Pulmonary artery endothelial cell (primary cell): ENCODE measurements around the gene ZNF503. TPM values are rescaled to one million over a fixed set of nuclear protein-coding genes. Genes with fewer than 3 reads are reported as not detected.
"Not testable (repeated sequence)": the region's sequence is repeated elsewhere in the genome, so short reads cannot be mapped to it uniquely, and the experiment has no call there.

Experiments
- DNase-seq: peaks from one replicate; pipeline ENCODE4 v3.0.0-alpha.2; 2011; ENCODE audit warnings: low read depth, low spot score
- total RNA-seq: library from RNA; depleted of rRNA; stranded (reverse); fragments of >200 nt; gene quantifications from 2 replicates; pipeline ENCODE4 v1.2.3, GENCODE V29; 2014

Gene ZNF503
- total RNA-seq, 1 donor from 2014 or later = 1.3 TPM

DNA sequence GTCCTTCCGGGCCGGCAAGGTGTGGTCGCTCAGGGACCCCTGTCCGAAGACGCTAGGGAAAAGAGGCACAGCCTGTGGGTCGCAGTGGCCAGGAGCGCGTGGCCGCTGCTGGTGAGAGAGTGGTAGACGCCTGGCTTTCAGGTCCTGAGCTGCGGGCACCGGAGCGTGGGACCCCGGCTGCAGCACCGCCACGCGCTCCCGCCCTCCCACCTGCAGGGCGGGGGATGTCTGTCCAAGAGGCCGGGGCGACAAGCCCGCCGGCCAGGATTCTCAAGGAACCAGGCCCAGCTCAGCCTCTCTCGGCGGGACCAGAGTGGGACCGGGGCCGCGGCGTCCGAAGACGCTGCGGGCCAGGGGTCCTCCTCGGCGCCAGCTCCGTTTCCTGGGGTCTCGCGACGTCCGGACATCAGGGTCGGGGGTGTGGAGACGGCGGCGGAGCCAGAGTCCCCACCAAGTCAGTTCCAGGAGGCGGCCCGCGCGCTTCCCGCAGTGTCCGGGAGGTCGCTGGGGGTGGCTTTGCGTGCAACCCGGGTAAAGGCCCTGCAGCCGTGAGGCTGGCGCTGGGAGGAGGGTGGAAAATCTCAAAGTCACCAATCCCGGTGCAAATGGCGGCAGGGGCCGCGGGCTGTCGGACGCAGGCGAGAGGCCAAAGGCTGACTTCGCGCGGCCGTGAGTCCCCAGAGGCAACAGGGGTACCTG is 5.5 kb downstream of the ZNF503 start:
- DNase-seq = no peak

DNA sequence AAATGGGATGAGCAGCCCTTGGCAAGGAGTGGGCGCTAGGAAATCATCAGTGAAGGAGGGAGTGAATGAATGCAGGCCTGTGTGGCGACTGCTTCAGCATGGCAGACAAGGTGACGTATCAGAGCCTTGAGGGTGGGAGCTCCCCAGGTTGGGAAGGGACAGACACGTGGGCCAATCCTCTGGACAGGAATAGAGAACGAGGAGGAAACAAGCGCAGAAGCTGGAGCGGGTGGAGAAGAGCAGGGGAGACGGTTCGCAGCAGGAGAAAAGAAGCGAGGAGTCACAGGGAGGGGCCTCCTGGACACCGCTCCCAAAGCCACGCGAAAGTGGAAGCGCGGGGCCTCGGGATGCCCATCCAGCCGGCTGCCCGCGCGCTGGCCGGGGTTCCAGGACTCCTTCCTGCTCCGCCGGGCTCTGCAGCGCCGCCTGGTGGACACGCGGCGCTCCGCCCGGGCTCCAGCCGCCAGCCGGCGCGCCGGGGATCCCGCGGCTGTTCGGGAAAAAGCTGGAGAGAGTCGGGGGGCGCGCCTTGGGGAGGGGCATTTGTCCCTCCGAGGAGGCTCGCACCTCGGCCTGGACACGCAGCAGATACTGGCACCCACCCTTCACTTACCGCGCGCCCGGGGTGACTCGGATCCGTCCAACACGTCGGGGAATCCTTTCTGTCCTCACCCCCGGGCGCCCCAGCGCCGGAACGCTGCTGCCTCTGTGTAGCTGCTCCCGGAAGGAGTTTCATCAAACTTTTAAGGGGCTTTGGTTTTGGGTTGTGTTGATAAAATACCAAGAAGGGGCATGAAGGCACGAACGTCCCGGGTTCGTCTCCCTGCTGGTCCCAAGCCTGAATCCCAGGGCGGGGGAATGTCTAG is 6.3 kb downstream of the ZNF503 start:
- no peak for DNase-seq

DNA sequence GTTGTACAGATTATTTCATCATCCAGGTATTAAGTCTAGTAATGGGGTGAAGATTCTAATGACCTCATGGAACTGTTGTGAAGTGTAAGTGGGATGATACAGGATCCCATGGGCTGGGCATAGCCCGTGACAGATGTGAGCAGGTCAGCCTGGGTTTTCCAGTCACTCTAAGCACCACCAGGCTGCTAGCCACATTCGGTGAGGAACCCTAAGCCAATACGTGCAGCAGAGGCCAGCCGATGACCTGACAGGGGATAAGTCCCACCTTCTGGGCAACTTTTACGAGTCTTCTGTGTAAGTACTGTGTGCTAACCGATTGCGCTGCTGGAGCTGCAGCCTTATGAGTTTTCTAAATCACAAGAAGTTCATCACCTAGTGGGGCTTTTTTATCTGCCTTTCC is 7.3 kb downstream of the ZNF503 start:
- DNase-seq = no peak

DNA sequence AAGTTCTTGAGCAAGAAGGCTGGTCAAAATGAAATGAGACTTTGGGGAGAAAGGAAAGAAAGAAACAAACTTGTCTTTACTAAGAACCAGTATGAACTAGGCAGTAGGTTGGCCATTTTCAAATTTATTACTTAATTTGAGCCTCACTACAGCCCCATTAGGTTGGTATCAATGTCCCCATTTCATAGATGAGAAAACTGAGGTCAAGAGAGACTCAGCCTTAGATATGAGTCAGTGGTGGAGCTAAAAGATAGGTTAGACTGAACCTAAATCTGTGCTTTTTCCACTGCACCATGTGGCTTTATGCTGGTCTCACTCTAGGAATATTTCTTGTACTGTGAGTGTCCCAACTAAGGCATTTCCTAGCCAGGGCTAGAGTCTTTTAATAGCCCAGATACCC is 8.8 kb downstream of the ZNF503 start:
- no peak for DNase-seq

DNA sequence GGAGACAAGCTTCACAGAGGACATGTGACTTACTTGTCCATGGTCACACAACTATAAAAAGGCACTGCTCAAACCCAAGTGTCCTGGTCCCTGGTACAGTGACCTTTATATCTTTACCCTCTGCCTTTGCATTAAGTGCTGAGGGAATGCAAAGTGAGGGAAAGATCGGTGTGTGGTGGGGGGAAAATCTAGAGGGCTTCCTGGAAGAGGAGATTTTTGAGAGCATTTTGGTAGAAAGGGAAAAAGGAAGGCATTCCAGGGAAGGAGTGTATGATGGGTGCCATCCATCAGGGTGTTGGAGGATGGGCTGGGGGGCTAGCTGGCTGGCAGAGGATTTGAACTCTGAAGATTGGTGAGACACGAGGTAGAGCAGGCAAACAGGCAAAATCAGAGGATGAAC is 9.3 kb downstream of the ZNF503 start:
- no peak for DNase-seq

DNA sequence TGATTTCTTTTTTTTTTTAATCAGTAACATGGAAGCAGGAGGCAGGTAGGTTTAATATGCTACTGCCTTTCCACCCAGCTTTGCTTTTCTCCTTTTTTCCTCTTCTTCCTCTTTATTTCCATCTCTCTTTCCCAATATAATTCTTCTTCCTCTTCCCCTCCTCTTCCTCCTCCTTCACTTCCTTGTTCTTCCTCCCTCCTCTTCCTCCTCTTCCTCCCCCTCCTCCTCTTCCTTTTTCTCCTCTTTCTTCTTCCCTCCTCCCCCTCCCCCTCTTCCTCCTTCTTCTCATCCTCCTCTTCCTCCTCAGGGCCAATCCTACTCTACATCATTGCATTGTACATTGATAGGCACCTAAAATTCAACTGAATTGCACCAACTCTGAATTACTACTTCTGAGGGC is 11.4 kb downstream of the ZNF503 start:
- DNase-seq = no peak

DNA sequence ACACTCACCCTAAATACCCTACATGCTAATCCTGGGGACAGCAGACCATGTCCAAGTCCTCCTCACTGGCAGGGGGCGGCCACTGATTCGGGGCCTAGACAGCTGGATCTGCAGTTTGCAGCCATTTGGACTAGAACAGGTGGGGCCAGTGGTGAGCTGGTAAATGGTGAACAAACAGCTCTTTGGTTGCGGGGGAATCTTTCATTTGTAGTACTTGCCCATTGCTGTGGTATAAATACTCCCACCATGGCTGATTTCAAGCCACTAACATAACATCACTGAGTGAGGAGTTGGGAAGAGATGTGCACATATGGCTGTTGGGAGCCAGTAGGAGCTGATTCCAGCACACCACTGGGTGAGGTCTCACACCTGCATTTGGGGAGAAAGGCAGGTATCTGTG is 13.5 kb downstream of the ZNF503 start:
- no peak for DNase-seq

DNA sequence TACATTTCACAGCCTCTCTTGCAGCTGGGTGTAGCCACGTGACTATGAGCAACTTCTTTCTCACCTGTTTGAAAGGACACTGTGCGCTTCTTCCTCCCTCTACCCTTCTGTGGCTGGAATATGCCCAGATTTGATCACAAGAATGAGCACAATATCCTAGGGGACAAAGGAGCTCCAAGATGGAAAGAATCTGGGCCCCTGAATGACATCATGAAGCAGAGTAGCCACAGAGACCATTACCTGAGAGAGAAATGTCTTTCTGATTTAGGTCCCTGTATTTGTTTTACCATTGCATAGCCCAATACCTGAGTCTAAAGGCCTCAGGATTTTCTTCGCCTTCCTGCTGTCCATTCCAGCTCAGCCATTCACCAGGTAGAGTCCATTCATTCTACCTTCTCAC is 15.4 kb downstream of the ZNF503 start:
- DNase-seq = no peak

DNA sequence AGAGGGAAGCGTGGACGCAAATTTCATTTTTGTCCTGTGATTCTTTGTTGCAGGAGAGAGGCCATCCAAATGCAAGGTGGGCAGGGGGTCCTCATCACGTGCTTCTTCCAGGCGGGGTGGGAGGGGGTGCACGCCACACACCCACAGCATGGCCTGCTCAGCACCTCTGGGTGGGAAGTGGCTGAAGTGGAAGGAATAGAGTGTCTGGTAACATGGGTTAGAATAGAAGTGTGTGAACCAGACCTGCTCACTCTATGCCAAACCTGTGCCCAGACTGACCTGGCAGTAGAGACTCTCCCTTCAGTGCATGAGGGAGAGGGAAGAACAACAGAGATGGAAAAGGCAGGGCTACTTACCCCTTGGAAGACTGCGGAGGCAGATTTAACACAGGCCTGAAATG is 21.7 kb downstream of the ZNF503 start:
- DNase-seq = no peak

DNA sequence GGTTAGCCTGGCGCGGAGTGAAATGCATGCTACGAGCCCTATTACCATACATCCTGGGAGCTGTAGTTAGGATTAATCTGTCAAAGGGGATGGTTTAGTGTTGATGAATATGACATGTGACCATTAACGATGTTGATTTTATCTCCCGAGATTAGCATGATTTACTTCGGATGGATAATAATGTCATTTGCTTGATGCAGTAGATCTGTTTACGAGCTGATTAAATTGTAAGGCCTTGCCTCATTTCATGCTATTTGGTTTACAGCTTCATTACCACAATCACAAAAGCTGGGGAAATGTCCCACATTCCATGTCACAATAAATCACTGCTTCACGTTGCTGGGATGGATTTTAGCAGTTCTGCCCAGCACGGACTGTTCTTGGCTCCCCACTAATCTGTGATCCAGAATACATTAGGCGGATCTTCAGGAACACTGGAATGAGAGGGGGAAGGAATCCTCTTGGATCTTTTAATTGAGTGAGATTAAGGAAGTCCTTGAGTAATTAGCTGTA is 22.3 kb downstream of the ZNF503 start:
- DNase-seq = no peak

DNA sequence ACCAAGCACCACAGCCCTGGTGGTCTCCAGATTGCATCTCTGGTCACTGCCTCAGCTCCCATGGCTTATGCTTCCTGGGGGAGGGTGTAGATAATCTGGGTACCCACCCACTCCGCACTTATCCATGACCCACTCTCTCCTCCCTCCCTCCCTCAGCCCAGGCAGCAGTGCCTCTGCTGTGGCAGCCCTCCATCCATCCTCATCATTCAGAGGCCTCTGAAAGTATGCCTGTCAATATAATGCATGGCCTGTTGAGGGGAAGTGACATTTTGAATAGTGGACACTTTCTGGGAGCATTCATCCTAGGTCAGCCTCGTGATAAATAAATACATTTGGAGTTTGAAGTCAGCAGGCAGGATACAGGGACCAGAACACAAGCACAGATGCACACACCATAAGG is 23.2 kb downstream of the ZNF503 start:
- no peak for DNase-seq

DNA sequence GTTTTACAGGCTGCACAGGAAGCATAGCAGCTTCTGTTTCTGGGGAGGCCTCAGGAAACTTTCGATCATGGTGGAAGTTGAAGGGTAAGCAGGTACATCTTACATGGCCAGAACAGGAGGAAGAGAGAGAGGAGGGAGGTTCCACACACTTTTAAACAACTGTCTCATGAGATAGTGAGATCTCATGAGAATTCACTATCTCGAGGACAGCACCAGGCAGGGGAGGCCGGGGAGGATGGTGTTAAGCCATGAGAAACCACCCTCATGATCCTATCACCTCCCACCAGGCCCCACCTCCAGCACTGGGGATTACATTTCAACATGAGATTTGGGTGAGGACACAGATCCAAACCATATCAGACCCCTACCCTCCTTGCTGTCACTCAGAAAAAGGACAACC is 23.7 kb downstream of the ZNF503 start:
- DNase-seq = no peak

DNA sequence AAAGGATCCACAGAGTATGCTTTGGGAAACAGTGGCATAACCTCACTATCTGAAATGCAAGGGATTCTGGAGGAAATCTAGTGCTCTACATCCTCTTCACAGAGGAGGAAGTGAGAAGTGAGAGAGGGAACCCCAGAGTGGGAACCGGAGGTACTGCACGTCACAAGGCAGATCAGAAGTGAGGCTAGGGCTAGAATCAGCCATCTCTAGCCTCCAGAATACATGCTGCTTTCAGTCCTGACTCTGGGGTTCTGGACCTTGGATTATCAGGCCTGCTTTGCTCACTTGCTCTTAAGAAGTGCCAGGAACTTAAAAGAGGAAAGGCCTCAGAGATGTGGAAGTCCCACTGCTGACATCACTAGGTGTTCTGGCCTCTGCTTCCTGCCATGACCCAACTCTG is 25.7 kb downstream of the ZNF503 start:
- DNase-seq = no peak

DNA sequence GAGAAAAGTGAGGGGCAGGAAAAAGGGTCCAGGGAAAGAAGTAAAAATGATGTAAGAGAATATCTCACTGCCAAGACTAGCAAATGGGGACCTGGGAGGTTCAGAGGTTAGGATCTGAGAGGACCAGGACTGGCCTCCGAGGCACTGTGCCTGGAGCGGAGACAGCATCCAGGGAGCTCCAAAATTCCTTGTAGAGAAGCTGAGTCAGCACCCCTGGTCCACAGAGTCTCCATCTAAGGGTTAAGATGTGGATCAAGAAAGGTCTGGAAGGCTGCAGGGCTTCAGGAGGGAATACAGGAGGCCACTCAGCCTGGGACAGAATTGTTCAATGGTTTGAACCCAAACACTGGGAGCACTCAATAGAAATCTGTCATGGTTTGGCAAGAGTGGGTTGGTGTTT is 30.6 kb downstream of the ZNF503 start:
- no peak for DNase-seq

DNA sequence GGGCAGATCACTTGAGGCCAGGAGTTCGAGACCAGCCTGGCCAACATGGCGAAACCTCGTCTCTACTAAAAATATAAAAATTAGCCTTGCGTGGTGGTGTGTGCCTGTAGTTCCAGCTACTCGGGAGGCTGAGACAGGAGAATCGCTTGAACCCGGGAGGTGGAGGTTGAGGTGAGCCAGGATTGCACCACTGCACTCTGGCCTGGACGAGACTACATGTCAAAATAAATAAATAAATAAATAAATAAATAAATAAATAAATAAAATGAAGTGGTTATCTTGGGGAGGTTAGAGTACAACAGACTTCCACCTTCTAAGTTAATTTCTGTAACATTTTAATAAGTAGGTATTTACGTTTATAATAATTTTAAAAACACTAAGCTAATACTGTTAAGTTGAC is 31.7 kb downstream of the ZNF503 start:
- not testable (repeated sequence) for DNase-seq

DNA sequence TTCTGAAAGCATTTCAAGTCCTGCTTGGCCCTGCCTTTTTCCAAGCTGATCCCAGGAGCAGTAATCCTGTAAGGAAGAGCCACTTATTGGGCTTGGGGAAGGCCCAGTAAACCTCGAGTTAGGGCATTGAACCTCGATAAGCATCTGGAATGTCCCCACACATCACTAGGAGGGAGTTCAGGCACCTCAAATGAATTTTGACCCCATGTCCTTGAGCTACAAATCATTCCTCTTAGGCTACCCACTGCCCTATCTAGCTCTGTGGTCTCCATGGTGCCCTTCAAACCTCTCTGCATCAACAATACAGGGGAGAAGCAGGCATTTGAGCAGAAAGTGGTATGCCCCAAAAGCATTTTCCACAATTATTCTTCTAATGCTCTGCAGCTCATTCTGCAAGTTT is 33.7 kb downstream of the ZNF503 start:
- no peak for DNase-seq

DNA sequence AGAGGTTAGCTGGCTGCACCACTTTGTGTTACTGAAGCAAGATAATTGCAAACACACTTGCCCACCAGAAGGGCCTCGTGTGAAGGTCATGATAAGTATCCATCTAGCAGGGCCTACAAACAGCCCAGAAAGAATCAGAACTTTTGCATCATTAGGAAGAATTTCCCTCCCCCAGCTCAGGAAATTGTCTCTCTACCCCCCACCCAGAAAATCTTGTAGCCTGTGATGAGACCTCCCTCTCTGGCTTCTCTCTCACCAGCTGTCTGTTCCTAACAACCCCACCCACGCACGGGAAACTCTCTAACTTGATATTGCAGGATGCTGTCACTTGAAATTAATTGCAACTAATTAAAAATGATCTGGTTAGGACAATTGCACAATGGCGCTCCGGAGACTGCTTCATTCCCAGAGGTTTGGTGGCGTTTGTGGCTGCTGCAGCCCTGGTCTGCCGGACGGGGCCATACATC is 34.5 kb downstream of the ZNF503 start:
- DNase-seq = no peak

DNA sequence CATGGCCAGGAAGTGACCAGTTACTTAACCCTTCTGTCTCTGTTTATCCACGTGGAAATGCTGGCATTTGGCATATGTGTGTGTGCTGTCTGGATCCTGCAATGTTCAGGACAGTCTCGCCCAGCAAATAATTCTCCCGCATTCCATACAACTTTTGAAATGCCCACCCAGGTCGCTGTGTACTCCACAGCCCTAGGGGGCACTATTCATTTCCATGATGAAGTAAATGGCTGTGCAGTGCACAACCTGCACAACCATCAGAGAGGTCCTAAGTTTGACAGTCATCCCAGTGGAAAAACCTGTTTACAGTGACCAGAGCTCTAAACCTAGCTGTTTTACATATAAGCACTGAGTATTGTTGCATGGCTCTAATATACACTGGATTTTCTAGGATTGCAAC is 38.1 kb downstream of the ZNF503 start:
- DNase-seq = no peak

DNA sequence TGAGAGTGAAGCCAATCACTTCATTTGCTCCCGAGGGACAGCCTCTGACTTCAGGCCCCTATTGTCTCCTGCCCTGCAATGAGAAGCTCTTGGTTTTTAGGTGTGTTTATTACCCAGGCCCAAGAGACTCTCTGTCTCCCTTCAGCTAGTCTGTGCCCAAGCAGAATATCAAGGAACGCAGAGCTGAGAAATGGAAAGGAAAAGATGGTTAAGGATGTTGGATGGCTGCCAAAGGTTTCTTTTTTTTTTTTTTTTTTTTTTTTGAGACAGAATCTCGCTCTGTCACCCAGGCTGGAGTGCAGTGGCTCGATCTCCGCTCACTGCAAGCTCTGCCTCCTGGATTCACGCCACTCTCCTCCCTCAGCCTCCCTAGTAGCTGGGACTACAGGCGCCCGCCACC is 41.7 kb downstream of the ZNF503 start:
- DNase-seq = not testable (repeated sequence)

DNA sequence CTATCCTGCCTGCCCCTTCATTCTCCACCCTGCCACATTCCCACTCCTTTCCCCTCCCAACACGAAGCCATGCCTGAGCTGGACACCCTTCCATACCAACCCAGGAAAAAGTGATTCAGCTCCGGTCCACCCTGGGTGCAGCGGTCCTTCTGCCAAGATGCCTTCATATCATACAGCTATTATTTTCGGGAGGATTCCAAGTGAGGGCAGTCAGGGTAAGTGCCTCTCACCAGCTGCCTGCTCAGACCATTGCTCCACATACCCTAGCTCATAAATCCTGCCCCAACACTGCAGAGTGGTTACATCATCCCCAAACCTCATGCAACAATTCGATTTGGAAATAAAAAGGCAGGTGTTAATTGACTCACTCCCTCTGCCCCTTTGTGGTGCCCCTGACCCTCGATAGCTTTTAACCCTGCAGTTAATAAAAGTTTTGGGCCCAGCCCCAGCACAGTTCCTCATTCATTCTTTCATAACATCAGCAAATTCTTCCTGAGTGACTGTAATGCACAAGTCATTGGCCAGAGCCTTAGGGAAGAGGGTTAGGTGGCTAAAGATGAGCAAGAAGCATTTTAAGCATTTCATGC is 42.6 kb downstream of the ZNF503 start:
- DNase-seq = no peak

DNA sequence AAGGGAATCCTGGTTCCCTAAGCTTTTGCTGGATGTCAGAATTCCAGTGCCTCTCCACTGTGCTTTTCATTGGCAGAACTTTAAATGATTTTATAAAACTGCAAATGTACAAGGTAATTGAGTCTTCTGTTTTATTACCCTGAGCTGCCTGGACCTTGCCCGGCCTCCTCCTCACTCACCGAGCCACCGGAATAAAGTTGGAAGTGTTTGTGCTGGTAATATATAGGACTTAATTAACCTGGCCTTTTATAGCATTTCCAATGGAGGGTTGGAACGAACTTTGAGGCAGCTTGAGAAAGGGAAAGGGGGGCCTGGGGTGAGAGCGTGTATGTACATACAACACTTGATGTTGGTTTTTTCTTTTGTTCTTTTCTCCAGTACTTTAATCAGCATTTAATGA is 43.4 kb downstream of the ZNF503 start:
- DNase-seq = no peak

DNA sequence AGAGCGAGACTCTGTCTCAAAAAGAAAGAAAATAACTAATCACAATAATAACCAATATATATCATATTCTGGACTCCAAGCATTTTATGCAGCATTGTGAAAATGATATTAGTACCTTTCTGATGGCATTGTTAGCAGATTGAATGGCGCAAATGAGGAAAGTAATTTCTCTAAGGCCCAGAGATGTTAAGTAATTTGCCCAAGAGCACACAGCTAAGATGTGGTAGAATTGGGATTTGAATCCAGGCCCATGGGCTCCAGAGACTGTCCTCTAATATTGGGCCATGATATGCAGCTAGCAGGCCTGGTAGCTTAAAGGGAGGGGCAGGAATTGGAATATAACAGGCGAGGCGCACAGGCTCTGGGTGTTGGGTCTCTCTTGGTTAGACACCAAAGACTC is 44.1 kb downstream of the ZNF503 start:
- DNase-seq = no peak
